WTC11 (cell line): ENCODE results near the gene C1orf87. TPM values are rescaled to one million over a fixed set of nuclear protein-coding genes. Genes with fewer than 3 reads are reported as not detected.

Source experiments
- ATAC-seq: fragments of 200-7000 bp; cut with Tn5 transposase; 2 replicates; pipeline ENCODE4 v1.10.0; 2021; ENCODE audit warnings: mild to moderate bottlenecking, moderate library complexity
- CTCF ChIA-PET: fragments of 300-600 bp; sonication (Branson Sonifier 250); formaldehyde crosslinking; loops from one replicate; lab custom pipeline; 2021; ENCODE audit warnings: antibody characterized with exemption; lab: Charles Lee
- POLR2A ChIA-PET: fragments of 350-600 bp; sonication (Branson Sonifier 250); formaldehyde crosslinking; loops from one replicate; lab custom pipeline; 2021; ENCODE audit warnings: antibody characterized with exemption; lab: Charles Lee
- DNase-seq: peaks from one replicate; pipeline ENCODE4 v3.0.0; 2021; ENCODE audit warnings: low spot score
- H3K27ac Mint-ChIP-seq: 2 replicates; pipeline ENCODE4 v1.8.0; 2021; ENCODE audit warnings: mixed read lengths
- H3K27me3 Mint-ChIP-seq: 2 replicates; pipeline ENCODE4 v1.8.0; 2021; ENCODE audit warnings: low read depth, mild to moderate bottlenecking, moderate library complexity, mixed read lengths
- H3K36me3 Mint-ChIP-seq: 2 replicates; pipeline ENCODE4 v1.8.0; 2021; ENCODE audit warnings: mixed read lengths
- H3K4me1 Mint-ChIP-seq: 2 replicates; pipeline ENCODE4 v1.8.0; 2022; ENCODE audit warnings: mixed read lengths
- H3K4me3 Mint-ChIP-seq: 2 replicates; pipeline ENCODE4 v1.8.0; 2021; ENCODE audit warnings: mild to moderate bottlenecking, moderate library complexity, mixed read lengths
- H3K9me3 Mint-ChIP-seq: 2 replicates; pipeline ENCODE4 v1.8.0; 2021; ENCODE audit warnings: mixed read lengths
- CREM ChIP-seq: sonication (generic); formaldehyde crosslinking; IDR thresholded peaks from 2 replicates; pipeline ENCODE4 v1.8.1; 2022; ENCODE audit warnings: mild to moderate bottlenecking, missing genetic modification reagents, moderate library complexity
- FOXK1 ChIP-seq: sonication (generic); formaldehyde crosslinking; IDR thresholded peaks from 2 replicates; pipeline ENCODE4 v1.8.0; 2022; ENCODE audit warnings: mild to moderate bottlenecking, moderate library complexity, missing genetic modification reagents
- FOXP4 ChIP-seq: sonication (generic); formaldehyde crosslinking; IDR thresholded peaks from 2 replicates; pipeline ENCODE4 v1.8.0; 2022; ENCODE audit warnings: mild to moderate bottlenecking, missing genetic modification reagents
- JUN ChIP-seq: sonication (generic); formaldehyde crosslinking; IDR thresholded peaks from 2 replicates; pipeline ENCODE4 v1.8.0; 2023; ENCODE audit warnings: mild to moderate bottlenecking, missing genetic modification reagents
- PRRX2 ChIP-seq: fragments of 250-450 bp; sonication (Bioruptor Pico); IDR thresholded peaks from 2 replicates; pipeline ENCODE4 v1.8.0; 2021; ENCODE audit warnings: mild to moderate bottlenecking
- SP1 ChIP-seq: sonication (generic); formaldehyde crosslinking; conservative IDR thresholded peaks from 2 replicates; pipeline ENCODE4 v1.8.1; 2022; ENCODE audit warnings: missing genetic modification reagents
- TCF7 ChIP-seq: sonication (generic); formaldehyde crosslinking; IDR thresholded peaks from 2 replicates; pipeline ENCODE4 v1.8.0; 2022; ENCODE audit warnings: mild to moderate bottlenecking, low read depth, missing genetic modification reagents, moderate library complexity
- ZNF532 ChIP-seq: fragments of 250-450 bp; sonication (Bioruptor Pico); IDR thresholded peaks from 2 replicates; pipeline ENCODE4 v1.9.0; 2021; ENCODE audit warnings: mild to moderate bottlenecking, borderline replicate concordance
- ZSCAN18 ChIP-seq: fragments of 250-450 bp; sonication (Bioruptor Pico); IDR thresholded peaks from 2 replicates; pipeline ENCODE4 v2.1.2; 2022; ENCODE audit warnings: mild to moderate bottlenecking, moderate library complexity
- total RNA-seq: library from RNA; stranded (reverse); gene quantifications from 3 replicates; pipeline ENCODE4 v1.2.3, GENCODE V29; 2021
- TF ChIP-seq, protein P1 (sequence below): fragments of 200-600 bp; IDR thresholded peaks from 2 replicates; pipeline ENCODE4 v1.8.0; 2022; ENCODE audit warnings: antibody characterized with exemption
- TF ChIP-seq, protein P2 (sequence below): sonication (generic); formaldehyde crosslinking; IDR thresholded peaks from 2 replicates; pipeline ENCODE4 v1.8.1; 2023; ENCODE audit warnings: mild to moderate bottlenecking, missing genetic modification reagents
- TF ChIP-seq, protein P3 (sequence below): sonication (generic); formaldehyde crosslinking; conservative IDR thresholded peaks from 2 replicates; pipeline ENCODE4 v1.8.1; 2023; ENCODE audit warnings: mild to moderate bottlenecking, low read depth, missing genetic modification reagents, moderate library complexity
- TF ChIP-seq, protein P4 (sequence below): sonication (generic); formaldehyde crosslinking; IDR thresholded peaks from 2 replicates; pipeline ENCODE4 v1.8.1; 2022; ENCODE audit warnings: low read depth, mild to moderate bottlenecking, moderate library complexity, missing genetic modification reagents, borderline replicate concordance
- TF ChIP-seq, protein P5 (sequence below): sonication (generic); formaldehyde crosslinking; IDR thresholded peaks from 2 replicates; pipeline ENCODE4 v1.8.0; 2022; ENCODE audit warnings: mild to moderate bottlenecking, missing genetic modification reagents

C1orf87 gene
- total RNA-seq, 1 experiment from 2014 or later = 0.22 TPM

GRCh38 chr1:60068393-60069045 is 5.1 kb downstream of the C1orf87 start:
- Mint-ChIP-seq H3K9me3 (peaks cover 4% of the 10 kb centered on the region), H3K4me1 (0 out of 2 replicates have a peak, but pooled peaks cover 3% of the 10 kb centered on the region), H3K27ac (no peak overlapping the region), H3K27me3 (peaks cover 24% of the 10 kb centered on the region), H3K4me3 (no peak overlapping the region), H3K36me3 (0 out of 2 replicates have a peak, but pooled peaks cover 4% of the 10 kb centered on the region)
- CTCF ChIA-PET = no interaction called here
- ATAC-seq (no peak), DNase-seq (no peak)
- POLR2A ChIA-PET = no interaction called here
- no peak for TF ChIP-seq ZNF532 (CRISPR knock-in tag)
- no peak for TF ChIP-seq CREM (CRISPR knock-in tag)
- TF ChIP-seq FOXK1 (CRISPR knock-in tag) = no peak
- TF ChIP-seq, protein P1, sequence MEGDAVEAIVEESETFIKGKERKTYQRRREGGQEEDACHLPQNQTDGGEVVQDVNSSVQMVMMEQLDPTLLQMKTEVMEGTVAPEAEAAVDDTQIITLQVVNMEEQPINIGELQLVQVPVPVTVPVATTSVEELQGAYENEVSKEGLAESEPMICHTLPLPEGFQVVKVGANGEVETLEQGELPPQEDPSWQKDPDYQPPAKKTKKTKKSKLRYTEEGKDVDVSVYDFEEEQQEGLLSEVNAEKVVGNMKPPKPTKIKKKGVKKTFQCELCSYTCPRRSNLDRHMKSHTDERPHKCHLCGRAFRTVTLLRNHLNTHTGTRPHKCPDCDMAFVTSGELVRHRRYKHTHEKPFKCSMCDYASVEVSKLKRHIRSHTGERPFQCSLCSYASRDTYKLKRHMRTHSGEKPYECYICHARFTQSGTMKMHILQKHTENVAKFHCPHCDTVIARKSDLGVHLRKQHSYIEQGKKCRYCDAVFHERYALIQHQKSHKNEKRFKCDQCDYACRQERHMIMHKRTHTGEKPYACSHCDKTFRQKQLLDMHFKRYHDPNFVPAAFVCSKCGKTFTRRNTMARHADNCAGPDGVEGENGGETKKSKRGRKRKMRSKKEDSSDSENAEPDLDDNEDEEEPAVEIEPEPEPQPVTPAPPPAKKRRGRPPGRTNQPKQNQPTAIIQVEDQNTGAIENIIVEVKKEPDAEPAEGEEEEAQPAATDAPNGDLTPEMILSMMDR = no peak
- no peak for TF ChIP-seq PRRX2
- TF ChIP-seq, protein P2, sequence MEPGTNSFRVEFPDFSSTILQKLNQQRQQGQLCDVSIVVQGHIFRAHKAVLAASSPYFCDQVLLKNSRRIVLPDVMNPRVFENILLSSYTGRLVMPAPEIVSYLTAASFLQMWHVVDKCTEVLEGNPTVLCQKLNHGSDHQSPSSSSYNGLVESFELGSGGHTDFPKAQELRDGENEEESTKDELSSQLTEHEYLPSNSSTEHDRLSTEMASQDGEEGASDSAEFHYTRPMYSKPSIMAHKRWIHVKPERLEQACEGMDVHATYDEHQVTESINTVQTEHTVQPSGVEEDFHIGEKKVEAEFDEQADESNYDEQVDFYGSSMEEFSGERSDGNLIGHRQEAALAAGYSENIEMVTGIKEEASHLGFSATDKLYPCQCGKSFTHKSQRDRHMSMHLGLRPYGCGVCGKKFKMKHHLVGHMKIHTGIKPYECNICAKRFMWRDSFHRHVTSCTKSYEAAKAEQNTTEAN = no peak
- TF ChIP-seq, protein P3, sequence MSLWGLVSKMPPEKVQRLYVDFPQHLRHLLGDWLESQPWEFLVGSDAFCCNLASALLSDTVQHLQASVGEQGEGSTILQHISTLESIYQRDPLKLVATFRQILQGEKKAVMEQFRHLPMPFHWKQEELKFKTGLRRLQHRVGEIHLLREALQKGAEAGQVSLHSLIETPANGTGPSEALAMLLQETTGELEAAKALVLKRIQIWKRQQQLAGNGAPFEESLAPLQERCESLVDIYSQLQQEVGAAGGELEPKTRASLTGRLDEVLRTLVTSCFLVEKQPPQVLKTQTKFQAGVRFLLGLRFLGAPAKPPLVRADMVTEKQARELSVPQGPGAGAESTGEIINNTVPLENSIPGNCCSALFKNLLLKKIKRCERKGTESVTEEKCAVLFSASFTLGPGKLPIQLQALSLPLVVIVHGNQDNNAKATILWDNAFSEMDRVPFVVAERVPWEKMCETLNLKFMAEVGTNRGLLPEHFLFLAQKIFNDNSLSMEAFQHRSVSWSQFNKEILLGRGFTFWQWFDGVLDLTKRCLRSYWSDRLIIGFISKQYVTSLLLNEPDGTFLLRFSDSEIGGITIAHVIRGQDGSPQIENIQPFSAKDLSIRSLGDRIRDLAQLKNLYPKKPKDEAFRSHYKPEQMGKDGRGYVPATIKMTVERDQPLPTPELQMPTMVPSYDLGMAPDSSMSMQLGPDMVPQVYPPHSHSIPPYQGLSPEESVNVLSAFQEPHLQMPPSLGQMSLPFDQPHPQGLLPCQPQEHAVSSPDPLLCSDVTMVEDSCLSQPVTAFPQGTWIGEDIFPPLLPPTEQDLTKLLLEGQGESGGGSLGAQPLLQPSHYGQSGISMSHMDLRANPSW (CRISPR knock-in tag) = no peak
- TF ChIP-seq FOXP4 = no peak
- TF ChIP-seq, protein P4, sequence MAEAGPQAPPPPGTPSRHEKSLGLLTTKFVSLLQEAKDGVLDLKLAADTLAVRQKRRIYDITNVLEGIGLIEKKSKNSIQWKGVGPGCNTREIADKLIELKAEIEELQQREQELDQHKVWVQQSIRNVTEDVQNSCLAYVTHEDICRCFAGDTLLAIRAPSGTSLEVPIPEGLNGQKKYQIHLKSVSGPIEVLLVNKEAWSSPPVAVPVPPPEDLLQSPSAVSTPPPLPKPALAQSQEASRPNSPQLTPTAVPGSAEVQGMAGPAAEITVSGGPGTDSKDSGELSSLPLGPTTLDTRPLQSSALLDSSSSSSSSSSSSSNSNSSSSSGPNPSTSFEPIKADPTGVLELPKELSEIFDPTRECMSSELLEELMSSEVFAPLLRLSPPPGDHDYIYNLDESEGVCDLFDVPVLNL = no peak
- TF ChIP-seq TCF7 (CRISPR knock-in tag) = no peak
- no peak for TF ChIP-seq JUN (CRISPR knock-in tag)
- TF ChIP-seq, protein P5, sequence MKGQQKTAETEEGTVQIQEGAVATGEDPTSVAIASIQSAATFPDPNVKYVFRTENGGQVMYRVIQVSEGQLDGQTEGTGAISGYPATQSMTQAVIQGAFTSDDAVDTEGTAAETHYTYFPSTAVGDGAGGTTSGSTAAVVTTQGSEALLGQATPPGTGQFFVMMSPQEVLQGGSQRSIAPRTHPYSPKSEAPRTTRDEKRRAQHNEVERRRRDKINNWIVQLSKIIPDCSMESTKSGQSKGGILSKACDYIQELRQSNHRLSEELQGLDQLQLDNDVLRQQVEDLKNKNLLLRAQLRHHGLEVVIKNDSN (CRISPR knock-in tag) = no peak
- TF ChIP-seq SP1 = no peak
- no peak for TF ChIP-seq ZSCAN18 (CRISPR knock-in tag)
